Right lobe of liver (tissue), 6 donors: ENCODE data around the gene RCOR1. TPM values are rescaled to one million over a fixed set of nuclear protein-coding genes. Genes with fewer than 3 reads are reported as not detected.

Experiments
- ATAC-seq, 4 donors: fragments of 200-7000 bp; cut with Tn5 transposase; one replicate each; pipeline ENCODE4 v1.9.1; 2020; ENCODE audit warnings: mild to moderate bottlenecking in 4 of 4, moderate library complexity in 4 of 4
- DNase-seq, 3 donors: peaks; one replicate each; pipeline ENCODE4 v3.0.0-alpha.2; 2020
- H3K27ac ChIP-seq, 3 donors: fragments of 200-600 bp; one replicate each; pipeline ENCODE4 v1.8.0; 2022
- H3K27me3 ChIP-seq, 2 donors: fragments of 200-600 bp; one replicate each; pipeline ENCODE4 v1.8.0; 2022
- H3K36me3 ChIP-seq, 4 donors: fragments of 200-600 bp; sonication (generic) in 1 of 4; one replicate each; pipeline versions ENCODE4 v1.5.1 to v1.8.0; 2017 to 2022; ENCODE audit warnings: control low read depth in 1 of 4
- H3K4me1 ChIP-seq, 4 donors: fragments of 200-600 bp; sonication (generic) in 1 of 4; one replicate each; pipeline versions ENCODE4 v1.5.1 to v1.8.0; 2017 to 2022; ENCODE audit warnings: control low read depth in 1 of 4
- H3K4me3 ChIP-seq, 3 donors: fragments of 200-600 bp; one replicate each; pipeline ENCODE4 v1.8.0; 2022
- H3K9me3 ChIP-seq, 4 donors: fragments of 200-600 bp; sonication (generic) in 1 of 4; one replicate each; pipeline versions ENCODE4 v1.5.1 to v1.8.0; 2017 to 2022; ENCODE audit warnings: control low read depth in 1 of 4
- CTCF ChIP-seq, 4 donors: fragments of 200-600 bp in 3 of 4; fragments of 450-650 bp in 1 of 4; IDR thresholded peaks; one replicate each; pipeline versions ENCODE4 v1.5.1 to v1.8.0; 2016 to 2022; ENCODE audit warnings: antibody characterized with exemption in 4 of 4, mild to moderate bottlenecking in 2 of 4
- POLR2A ChIP-seq: fragments of 450-650 bp; IDR thresholded peaks from one replicate; pipeline ENCODE4 v1.6.1; 2017; ENCODE audit warnings: antibody characterized with exemption, mild to moderate bottlenecking
- WGBS: methylation state at CpG from one replicate; pipeline ENCODE4 v1.1.6; 2018; ENCODE audit warnings: low coverage, low lambda C conversion rate; ENCODE audit not compliant: insufficient coverage; ENCODE audit errors: missing lambda C conversion rate; 5-methylcytosine and 5-hydroxymethylcytosine counted together
- intact Hi-C, 2 donors: fragments of 100-400 bp; cut with DNase I; formaldehyde crosslinking; loops; one replicate each; pipeline versions ENCODE4 v1.11.2 to v1.14.1; 2022
- total RNA-seq, 6 experiments: library from RNA; depleted of rRNA in 2 of 6; stranded (reverse); fragments of >200 nt in 2 of 6; fragmentation: NEBNext Ultra II Directional in 3 of 6; extraction: Animal tissue kit (Norgen Biotek cat#: 25700) in 3 of 6; gene quantifications; one replicate each; pipeline versions ENCODE4 v1.1.0 to v1.2.4, GENCODE V29; 2016 to 2023
- donor health status: DM: no; HTN: yes; CAD: no.
- donor health status: DM: no; HTN: no; CAD: no.
- donor health status: DM: no; HTN: no; CAD: no.
- donor health status: DM: no; HTN: yes; CAD: no.
- donor health status: DM: no; HTN: yes; CAD: no.

RCOR1 gene
- total RNA-seq, 6 experiments from 2014 or later, result 7.5 to 14.1 (median 8.7) TPM

- intact Hi-C loops, result loop anchor here in 1 of 2 donors (10.0 kb wide), 1 partner anchor 137 kb away; no protein-coding TSS in a partner anchor
- no peak for TF ChIP-seq CTCF (IDR thresholded peaks at IDR 0.05)
- no peak for TF ChIP-seq POLR2A
- DNase-seq (peak; percentile 48 to 65 (median 64)), ATAC-seq (peak; percentile 28 to 59 (median 56))
- H3K9me3 ChIP-seq, result no peaks in the 10 kb centered on the region
- H3K27ac ChIP-seq, result peak overlapping the region; percentile 47 to 83 (median 78)
- no peaks in the 10 kb centered on the region for H3K27me3 ChIP-seq
- WGBS, result 0% methylated on average over 2 of the region's 98 CpGs
- peaks cover 0 to 10% (median 0%) of the 10 kb centered on the region in 4 donors for H3K4me1 ChIP-seq
- peak overlapping the region; percentile 56 to 83 (median 63) for H3K4me3 ChIP-seq
- H3K36me3 ChIP-seq, result no peaks in the 10 kb centered on the region
Observed at GRCh38 chr14:102777711-102778337, 185.4 kb downstream of the RCOR1 start.

- intact Hi-C loops, result loop anchor here in 1 of 2 donors (10.0 kb wide), 1 partner anchor 136 kb away; no protein-coding TSS in a partner anchor
- no peaks in the 10 kb centered on the region for H3K27me3 ChIP-seq
- TF ChIP-seq CTCF (IDR thresholded peaks at IDR 0.05), result no peak
- no peak for TF ChIP-seq POLR2A
- 8% methylated on average over 29 of the region's 29 CpGs for WGBS
- H3K9me3 ChIP-seq, result no peaks in the 10 kb centered on the region
- no peak for DNase-seq
- H3K27ac ChIP-seq, result peak overlapping the region; percentile 47 to 83 (median 78)
- no peaks in the 10 kb centered on the region for H3K36me3 ChIP-seq
- peaks cover 0 to 10% (median 0%) of the 10 kb centered on the region in 4 donors for H3K4me1 ChIP-seq
- ATAC-seq, result peak in 1 of 4 donors; percentile 8
- H3K4me3 ChIP-seq, result peak overlapping the region; percentile 56 to 83 (median 63)
Observed at GRCh38 chr14:102778338-102779083, 186.1 kb downstream of the RCOR1 start.

GRCh38 chr14:102779084-102779462 is 186.6 kb downstream of the RCOR1 start:
- Histone ChIP-seq H3K9me3 (no peaks in the 10 kb centered on the region), H3K27ac (no peak overlapping the region), H3K36me3 (no peaks in the 10 kb centered on the region), H3K4me3 (no peak overlapping the region), H3K27me3 (no peaks in the 10 kb centered on the region), H3K4me1 (peaks cover 0 to 10% (median 0%) of the 10 kb centered on the region in 4 donors)
- WGBS, result 27% methylated on average over 4 of the region's 4 CpGs
- TF ChIP-seq POLR2A, result no peak
- no peak for TF ChIP-seq CTCF (IDR thresholded peaks at IDR 0.05)
- DNase-seq, result no peak
- no peak for ATAC-seq
- intact Hi-C loops, result loop anchor here in 1 of 2 donors (10.0 kb wide), 1 partner anchor 136 kb away; no protein-coding TSS in a partner anchor

GRCh38 chr14:102779574-102780315 is 187.3 kb downstream of the RCOR1 start:
- H3K4me3 ChIP-seq, result no peak overlapping the region
- DNase-seq (no peak), ATAC-seq (no peak)
- no peak overlapping the region for H3K27ac ChIP-seq
- H3K4me1 ChIP-seq, result peaks cover 0 to 10% (median 0%) of the 10 kb centered on the region in 4 donors
- H3K36me3 ChIP-seq, result no peaks in the 10 kb centered on the region
- no peaks in the 10 kb centered on the region for H3K27me3 ChIP-seq
- H3K9me3 ChIP-seq, result no peaks in the 10 kb centered on the region
- TF ChIP-seq CTCF (IDR thresholded peaks at IDR 0.05) (no peak), POLR2A (no peak)
- 68% methylated on average over 10 of the region's 13 CpGs for WGBS
- intact Hi-C loops, result loop anchor here in 1 of 2 donors (10.0 kb wide), 1 partner anchor 135 kb away; no protein-coding TSS in a partner anchor
